Testis (tissue), 2 donors: Measurements from ENCODE around the gene UTP4.

ENCODE experiments used
- CTCF ChIP-seq, 3 experiments: fragments of 450-650 bp in 2 of 3; fragments of 200-600 bp in 1 of 3; sonication (generic) in 1 of 3; IDR thresholded peaks; one replicate each; pipeline ENCODE4 v1.5.1; 2016 to 2019; ENCODE audit warnings: antibody characterized with exemption in 3 of 3, mild to moderate bottlenecking in 2 of 3, moderate library complexity in 1 of 3
- POLR2A ChIP-seq: fragments of 450-650 bp; IDR thresholded peaks from one replicate; pipeline ENCODE4 v1.6.1; 2017; ENCODE audit warnings: antibody characterized with exemption, mild to moderate bottlenecking, moderate library complexity

DNA sequence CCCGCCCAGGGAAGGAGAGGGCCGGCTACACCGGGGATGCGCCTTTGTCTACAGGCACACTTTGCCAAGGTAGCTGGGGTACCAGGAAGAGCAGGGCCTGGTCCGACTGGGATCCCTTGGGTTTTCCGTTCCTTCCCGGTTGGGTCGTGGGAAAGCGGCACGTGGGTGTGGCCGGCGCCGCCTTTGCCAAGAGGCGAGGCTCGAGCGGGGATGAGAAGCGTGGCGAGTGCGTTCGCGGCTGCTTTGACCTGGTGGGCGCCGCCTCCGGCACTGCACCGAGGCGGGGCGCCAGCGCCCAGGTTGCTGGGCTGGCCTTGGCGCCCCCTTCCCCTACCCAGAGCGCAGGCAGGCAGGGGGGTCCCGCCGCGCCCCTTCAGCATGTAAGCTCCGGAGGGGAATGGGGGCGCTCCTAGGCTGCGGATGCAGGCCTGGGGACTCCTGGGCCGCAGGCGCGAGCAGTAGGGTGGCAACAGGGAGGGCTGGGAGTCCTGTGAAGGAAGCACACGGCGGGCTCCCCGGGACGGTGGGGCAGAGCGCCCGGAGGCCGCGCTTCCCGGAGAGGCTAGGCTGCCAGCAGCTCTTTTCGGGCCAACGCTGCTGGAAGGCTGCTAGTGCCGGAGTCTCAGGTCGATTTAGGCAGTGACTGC is 25.0 kb upstream of the UTP4 start:
- TF ChIP-seq CTCF (IDR thresholded peaks at IDR 0.05) (no peak), POLR2A (no peak)
